GM19397 (cell line): Measurements from ENCODE around the gene DPH2.

Experiments used
- ATAC-seq: cut with Tn5 transposase; IDR thresholded peaks from one replicate; pipeline ENCODE4 v1.9.1; 2021; ENCODE audit warnings: mild to moderate bottlenecking, moderate library complexity; ENCODE audit not compliant: unreplicated experiment

Gene DPH2

DNA sequence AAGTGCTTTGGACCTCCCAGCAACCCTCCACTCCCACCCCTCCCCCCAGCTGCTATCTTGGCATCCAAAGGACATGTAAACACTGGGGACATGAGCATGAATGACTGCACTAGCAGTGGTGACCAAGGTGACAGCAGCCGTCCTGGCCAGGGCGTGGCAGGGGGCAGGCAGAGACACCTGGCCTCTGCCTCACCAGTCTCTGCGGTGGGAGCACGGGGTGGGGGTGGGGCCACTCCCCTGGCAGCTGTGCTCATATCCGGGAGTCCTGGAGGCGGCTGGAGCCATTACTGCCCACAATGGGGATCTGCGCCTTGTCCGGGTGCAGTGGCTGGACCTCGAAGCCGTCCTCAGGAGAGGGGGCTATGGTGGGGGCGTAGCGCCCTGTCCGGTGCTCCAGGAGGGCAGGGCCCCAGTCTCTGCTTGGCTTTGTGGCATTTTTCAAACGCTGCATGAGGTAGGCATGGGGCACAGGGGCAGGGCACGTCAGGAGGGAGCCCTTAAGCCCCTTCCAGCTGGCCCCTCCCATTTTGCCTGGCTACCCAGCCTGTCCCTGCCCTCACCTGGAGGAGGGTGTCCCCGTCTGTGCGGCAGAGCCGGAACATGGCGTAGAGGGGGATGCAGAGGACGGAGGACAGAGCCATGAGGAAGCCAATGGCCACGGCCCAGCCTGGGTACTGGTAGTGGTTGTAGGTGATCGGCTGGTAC lies 27.6 kb downstream of the DPH2 start:
- ATAC-seq: no peak

DNA sequence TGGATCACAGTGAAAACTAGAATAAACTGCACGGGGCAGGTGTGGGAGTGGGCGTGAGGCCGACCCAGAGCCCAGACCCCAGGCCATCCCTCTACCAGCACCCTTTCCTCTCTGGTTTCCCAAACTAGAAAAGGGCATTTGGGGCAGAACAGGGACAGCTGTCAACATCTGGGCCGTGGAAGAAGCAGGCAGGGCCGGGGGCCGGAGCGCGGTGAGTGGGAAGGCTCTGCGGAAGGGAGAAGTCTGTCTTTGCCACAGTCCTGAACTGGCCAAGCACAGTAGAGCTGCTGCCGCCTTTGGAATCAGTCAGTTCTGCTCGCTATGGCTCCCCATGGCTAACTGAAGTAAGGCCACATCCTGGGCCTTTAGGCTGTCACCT lies 28.2 kb downstream of the DPH2 start:
- no peak for ATAC-seq

DNA sequence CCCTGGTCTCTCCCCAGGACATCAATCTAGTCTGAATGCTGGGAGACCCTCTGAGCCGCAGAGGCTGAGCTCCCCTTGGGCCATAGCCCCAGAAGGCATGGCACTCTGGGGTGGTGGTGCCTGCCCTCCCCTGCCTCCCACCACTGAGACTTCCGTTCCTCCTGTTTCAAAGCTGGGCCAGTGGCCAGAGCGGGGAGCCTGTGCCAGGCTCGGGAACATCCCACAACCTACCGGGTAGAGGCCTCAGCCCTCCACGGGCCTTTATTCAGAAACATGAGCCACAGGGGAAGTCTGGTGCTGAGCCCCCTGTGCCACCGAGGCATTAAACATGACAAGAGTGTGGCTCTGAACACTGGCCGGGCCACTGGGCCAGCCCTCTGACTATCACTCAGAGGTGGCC lies 29.6 kb downstream of the DPH2 start:
- ATAC-seq: no peak

DNA sequence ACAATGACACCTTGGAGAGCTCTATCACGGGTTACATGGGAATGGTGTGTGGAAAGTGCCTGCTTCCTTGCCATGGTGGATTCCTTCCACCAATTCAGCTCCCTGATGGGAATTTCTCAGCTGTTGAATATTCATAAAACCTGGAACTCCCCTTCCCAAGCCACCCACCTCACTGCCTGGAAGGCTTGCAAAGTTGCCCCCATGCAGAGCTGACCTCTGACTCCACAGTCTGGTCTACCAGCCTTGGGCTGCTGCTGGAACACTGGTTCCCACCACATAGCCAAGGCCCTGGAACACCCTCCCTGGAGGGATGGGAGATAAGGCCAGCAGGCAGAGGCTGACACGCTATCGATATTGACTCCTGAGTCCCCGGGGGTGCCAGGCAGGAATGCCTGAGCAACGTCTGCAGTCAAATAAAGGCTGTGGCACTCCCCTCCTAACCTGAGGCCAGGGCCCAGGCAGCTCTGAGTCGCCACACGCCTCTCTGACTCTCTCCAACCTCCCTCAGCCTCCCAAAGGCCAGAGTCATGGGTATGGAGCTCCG lies 30.4 kb downstream of the DPH2 start:
- no peak for ATAC-seq

DNA sequence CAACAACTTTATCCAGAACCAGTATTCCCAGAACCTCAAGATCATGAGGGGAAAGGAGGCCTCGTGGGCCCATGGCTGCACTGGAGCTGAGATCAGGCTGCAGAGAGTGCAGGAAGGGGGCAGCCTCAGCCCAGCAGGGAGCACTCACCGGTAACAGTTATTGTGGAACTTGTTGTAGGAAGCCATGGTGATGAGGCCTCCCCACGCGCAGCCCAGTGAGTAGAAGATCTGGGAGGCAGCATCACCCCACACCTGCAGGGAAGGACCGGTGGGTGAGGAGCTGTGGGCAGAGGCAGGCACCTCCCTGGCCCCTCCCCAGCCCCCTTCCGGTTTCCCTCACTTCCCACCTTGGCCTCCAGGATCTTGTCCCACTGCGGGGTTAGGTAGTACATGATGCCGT lies 32.4 kb downstream of the DPH2 start:
- no peak for ATAC-seq

DNA sequence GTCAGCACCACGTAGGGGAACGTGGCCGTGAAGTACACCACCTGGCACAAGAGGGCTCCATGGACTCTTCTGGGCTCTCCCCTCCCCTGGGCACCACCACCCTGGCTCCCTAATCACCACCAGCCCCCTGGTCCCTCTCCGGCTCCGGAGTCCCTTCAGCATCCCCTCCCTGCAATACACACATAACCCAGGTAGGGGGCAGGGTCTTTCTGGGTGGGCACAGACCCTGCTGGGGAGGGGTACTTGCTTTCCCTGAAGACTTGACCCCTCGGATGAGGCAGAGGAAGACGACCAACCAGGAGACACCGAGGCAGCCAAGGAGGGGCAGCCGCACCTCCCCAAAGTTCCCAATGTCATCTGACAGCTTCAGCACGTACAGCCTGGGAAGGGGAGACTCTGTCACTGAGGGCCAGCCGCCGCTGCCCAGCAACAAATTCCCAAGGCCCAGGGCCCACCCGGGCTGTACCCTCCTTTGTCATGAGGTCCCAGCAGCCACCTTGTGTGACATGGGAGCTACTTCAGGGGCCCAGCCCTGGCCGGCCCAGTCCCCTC lies 32.9 kb downstream of the DPH2 start:
- no peak for ATAC-seq

DNA sequence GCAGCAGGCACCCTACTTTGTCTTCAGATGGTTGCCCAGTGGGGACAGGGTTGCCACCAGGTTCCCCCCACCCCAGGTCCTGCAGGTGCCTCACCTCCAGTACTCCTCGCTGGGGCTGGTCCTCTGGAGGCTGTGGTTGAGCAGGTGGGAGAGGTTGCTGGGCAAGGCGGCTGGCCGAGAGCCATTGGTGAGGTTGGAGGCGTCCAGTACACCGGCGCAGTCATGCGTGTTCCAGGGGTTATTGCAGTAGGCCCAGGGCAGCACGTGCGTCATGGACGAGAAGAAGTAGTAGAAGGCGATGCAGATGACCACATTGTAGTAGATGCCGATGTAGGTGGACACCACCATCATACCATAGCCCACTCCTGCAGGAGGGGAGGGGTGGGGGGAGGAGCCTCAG lies 38.4 kb downstream of the DPH2 start:
- ATAC-seq: no peak

DNA sequence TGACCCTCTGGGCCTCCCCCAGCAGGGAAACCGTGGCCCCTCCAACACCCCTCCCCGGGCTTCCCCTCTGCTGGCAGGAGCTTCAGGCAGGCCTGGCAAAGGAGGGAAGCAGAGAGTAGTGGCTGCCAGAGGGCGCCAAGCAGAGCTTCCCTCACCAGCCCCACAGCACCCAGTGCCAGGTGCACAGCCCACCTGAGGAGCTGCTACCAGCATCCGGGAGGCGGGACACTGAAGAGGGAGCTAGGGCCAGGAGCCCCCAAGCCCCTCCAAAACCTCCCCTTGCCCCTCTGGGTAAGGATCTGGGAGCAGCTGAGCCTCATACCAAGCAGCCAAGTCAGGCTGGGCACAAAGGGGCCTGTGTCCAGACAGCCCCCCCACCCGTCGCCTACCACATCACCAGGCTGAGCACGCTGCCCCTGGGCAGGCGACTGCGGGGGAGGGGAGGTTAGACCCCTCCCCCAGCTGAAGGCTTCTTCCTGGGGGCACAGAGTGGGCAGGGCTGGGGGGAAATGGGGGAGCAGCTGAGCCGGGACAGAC lies 41.2 kb downstream of the DPH2 start:
- no peak for ATAC-seq

DNA sequence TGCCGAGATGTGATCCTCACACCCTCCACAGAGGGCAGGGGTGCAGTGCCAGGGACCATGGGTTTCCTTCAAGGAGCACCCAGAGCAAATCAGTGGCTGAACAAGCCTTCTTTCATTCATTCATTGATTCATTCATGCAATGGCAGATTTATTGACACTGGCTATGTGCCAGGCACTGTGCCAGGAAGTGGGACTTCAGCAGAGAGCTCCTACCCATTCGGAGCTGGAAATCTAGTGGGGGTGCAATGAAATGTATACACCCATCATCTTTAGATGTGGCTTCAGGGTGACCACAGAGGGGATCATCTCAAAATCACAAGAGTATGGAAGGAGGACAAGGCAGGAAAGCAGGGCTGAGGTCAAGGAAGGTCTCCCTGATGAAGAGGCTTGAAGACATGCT lies 42.6 kb downstream of the DPH2 start:
- ATAC-seq: no peak

DNA sequence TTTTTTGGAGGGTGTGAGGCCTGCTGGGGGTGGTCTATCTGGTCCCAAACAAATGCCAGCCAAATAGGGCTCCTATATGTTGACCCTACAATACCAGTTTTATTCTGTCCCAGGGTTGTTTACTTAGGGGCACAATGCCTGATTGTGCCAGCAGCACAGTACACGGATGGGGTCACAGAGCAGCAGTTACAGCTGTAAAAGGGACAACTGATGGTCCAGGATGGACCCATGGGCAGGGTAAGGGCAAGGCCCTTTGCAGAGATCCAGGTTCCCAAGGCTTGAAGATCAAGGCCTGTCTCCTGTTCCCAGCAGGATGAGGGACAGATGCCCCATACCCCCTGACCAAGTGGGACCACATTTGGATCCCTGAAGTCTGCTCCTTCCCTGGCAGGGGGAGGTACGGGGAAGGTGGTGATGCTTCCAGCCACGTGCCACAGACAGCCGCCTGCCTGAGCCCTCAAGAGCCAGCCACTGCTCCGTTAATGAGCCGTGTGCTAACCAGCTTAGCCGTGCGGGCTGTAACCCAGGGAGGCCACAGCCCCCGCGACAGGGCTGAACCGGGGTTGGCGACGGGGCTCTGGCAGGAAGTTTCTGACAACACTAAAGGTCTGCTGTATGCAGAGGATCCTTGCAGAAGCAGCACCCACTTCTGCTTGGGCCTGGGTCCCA lies 43.3 kb downstream of the DPH2 start:
- no peak for ATAC-seq

DNA sequence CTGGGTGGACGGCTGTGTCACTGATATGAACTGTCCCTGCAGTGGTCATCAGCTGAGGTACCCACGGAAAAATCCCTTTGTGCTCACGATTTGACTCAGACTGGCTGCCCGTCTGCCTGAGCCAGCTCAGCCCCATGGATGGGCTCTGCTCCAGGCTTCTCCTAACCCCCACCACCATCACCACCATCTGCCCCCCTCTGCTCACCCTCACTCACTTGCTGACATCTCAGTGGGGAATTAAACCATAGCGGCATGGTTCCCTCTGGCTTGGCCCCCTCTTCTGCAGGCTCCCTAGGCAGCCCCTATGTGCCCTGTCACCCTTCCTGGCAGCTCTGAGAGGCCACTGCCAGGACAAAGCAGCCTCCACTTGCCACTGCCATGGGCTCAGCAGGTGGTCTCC lies 44.1 kb downstream of the DPH2 start:
- no peak for ATAC-seq

DNA sequence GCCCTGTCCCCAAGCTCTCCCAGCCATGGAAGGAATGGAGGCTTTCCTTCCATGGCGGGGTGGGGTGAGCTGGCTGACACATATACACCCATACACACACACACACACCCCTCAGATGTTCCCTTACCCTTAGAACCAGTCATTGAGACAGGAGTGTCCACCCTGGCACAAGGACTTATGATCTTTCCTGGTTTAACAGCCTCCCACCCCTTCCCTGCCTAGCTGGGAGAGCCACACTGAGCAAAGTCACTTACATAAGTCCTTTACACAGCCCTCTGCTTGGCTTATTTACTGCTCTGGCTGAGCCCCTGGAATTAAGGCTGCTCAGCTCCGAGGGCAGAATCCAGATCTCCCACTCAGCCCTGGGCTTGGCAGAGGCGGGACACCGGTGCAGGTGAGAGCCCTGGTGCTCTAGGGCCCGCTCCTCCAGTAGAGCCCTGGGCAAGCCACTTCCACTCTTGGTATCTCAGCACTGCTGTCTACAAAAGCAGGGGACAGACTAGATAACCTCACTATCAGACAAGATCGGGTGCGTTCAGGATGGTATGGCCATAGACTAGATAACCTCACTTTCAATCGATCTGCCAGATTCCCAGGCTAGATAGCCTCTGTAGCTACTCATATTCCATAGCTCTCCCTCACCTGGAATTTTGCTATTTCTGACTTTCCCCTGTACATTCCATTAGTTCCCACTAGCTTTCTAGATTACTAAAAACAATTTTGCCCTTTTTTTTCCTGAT lies 44.7 kb downstream of the DPH2 start:
- no peak for ATAC-seq

DNA sequence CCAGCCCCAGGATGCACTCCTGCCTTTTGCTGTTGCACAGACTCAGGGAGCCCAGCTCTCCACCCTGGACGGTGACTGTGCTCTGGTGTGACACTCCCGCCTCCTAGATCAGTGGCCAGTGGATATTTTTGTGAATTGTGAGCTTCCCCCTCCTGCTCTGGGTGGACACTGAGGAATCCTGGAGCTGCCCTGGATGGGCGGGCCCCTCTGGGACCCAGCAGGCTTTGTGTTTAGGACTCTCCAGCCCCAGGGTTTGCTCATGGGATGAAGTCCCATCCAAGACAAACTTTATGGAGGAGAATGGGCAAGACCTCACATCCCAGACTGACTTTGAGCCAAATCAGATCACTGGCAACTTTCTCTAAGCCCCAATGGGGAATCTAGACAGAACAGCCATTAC lies 45.4 kb downstream of the DPH2 start:
- ATAC-seq: no peak

DNA sequence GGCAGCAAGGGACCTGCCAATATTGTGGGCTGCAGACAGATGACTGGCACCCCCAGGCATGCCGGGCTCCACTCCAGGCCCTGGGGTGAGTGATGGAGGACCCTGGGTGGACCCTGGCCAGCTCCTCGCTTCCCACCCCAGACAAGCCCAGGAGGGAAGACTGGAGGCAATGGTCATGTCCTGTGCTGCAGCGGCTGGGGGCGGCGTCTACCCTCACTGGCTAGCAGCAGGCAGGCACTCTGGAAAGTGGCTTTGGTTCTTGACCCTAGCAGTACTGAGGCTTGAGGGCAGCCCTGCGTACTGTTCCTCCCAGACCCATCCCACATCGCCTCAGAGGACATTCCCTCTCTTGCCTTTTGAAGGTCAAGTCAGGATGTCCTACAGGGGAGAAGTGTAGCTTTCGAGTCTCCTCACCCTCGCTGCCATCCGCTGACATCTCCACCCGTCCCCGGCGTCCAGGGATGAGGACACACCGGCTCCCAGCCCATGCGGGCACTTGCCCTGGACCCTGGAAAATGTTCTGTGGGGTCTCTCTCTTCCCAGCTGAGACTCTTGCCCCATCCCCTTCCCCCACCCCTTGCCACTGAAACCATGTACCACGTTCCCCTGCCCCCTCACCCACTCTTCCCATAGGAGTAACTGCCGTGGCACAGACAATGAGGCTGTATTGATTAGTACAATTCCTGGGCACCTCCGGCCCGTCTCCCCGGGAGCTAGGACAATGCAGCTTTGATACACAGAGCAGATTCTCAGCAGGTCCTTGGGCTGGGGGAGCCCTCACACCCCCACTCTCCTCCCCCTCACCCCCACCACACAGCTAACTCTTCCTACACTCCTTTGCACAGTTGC lies 46.5 kb downstream of the DPH2 start:
- no peak for ATAC-seq

DNA sequence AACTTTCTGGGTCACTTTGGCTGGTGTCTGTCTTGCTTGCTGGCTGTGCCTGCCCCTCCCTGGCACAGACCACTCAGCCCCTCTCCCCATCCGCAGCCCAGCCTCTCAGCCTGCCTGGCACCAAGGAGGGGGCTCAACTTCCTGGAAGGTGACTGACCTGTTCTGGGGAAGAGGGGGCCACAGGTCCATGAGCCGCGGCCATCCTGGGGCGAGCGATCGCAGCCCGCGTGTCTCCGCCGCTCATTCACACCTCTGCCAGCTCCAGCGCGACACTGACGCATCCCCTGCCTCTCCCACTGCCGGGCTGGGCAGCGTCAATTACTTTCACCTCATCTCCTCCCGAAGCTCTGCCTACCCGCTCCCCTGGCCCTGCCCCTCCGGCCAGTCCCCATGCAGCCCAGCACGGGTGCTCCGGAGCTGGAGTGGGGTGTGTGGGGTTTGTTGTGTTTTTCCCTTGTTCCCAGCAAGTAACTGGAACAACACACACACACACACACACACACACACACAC lies 47.1 kb downstream of the DPH2 start:
- no peak for ATAC-seq

DNA sequence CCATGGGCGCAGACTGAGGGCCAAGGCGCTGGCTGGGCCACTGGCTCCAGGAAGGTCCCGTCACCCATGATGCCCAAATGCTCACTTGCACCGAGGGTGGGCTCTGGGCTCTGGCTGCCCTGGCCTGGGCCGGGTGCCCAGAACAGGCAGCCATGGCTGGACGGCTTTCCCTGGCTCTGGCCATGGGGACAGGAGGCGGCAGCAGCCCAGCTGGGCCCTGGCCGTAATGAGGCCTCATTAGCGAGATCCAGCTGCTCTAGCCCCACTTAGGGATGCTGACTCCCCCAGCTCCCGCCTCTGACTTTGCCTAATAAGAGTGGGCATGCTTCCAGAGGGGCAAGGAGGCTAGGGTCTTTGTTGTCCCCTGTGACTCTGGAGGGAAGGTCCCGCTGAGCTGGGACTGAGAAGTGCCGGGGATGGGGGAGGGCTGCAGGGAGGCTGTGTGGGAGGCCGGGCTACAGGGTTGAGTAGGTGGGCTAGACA lies 49.7 kb downstream of the DPH2 start:
- ATAC-seq: no peak

DNA sequence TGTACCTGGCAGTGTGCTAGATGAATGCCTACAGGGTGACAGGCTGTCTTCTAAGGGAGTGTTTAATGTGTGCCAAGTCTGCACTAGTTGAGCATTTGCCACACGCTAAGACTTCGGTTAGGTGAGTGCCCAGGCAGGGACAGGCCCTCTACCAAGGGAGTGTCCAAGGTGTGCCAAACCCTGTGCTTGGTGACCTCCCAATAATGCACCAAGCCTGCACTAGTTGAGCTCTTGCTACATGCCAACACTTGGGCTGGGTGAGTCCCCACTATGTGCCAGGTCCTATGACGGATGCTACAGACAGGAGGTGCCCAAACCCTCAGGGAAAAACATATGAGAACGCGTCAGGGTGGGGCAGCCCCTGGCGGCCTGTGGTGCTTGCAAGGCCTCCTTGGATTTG lies 50.7 kb downstream of the DPH2 start:
- ATAC-seq: no peak

DNA sequence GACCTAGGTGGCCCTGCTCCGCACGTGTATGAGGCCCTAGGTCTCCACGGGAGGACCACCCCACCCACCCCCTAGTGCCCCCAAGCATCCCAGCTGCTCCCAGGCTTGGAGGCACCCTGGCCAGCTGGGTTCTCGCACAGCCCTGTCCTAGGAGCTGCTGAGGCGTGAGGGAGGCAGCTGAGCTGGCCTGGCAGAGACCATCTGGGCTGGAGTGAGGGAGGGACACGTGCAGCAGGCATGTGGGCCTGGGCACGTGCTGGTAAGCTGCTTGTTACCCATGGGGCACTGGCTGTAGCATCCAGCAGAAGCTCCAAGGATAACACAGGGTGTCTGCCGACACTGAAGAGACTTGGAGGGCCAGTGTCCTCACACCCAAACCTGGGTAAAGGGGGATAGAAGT lies 51.3 kb downstream of the DPH2 start:
- no peak for ATAC-seq

DNA sequence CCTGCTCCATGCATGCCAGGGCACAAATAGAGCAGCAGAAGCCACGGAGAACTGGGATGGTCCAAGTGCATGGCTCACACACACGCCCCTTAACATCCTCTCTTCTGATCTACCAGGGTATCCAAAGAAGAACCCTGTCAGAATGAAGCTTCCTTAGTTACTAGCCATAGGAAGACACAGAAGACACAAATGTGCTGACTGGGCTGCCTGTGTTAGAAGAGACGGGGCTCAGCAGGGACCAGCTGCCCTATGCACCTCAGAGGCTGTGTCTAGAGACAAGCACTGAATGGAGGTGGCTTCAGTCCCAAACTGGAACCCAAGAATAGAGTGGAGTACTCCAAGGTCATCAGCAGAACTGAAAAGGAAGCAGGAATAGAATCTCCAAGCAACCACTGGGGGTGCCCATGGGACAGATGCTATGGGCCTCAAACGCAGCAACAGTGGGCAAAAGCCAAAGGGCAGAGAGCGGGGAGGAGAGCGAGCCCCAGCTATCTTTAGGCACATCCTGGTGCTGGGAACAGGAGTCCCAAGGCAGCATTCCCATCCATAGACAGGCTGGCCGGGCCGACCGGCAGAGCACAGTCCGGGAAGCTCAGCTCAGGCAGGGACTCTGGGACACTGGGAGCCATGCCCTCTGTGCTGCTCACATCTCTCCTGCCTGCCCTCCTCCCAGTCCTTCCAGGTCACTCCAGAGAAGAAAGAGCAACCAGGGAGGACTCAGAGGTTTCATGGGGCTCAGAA lies 51.9 kb downstream of the DPH2 start:
- ATAC-seq: no peak
